ENCODE measurements around the gene FAM83G.

DNA sequence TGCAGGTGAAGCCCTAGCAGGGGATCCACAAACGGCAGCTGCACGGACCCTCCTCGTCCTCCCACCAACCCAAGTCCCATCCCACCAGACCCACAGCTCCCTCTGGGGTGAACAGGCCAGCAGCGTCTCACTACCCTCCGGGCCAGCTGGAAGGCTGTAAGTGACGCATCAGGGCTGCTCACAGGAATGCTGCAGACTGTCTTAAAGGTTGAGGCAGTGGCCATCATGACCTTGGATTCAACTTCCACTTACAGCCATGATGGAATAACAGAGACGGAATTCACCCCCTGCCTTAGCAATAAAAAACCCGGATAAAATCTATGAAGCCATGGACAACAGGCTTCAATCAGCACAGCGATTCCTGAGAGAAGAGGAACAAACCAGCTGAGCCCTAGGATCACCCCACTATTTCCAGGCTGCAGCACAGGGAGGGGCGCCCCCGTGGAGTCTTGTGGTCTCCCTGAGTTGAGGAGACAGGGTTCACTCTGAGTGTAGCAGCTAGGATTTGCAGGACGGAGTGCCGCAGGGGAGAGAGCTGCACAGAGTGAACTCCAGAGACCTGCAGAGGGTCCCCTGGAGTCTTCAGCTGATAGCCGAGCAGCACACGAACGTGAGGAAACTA, 10.5 kb downstream of the FAM83G start:
- TF ChIP-seq ZNF565 (CRISPR knock-in tag; conservative IDR thresholded peaks at IDR 0.05; ENCODE audit: low read depth) (no peak), GLIS3 (CRISPR knock-in tag; IDR thresholded peaks at IDR 0.05) (no peak), RARB (CRISPR knock-in tag; IDR thresholded peaks at IDR 0.05) (no peak), ZFP30 (CRISPR knock-in tag; IDR thresholded peaks at IDR 0.05) (no peak), PPARA (CRISPR knock-in tag; IDR thresholded peaks at IDR 0.05; ENCODE audit: borderline replicate concordance) (no peak), CSDC2 (CRISPR knock-in tag; IDR thresholded peaks at IDR 0.05) (no peak), SNAI2 (CRISPR knock-in tag; IDR thresholded peaks at IDR 0.05) (no peak), TCF4 (CRISPR knock-in tag; IDR thresholded peaks at IDR 0.05; ENCODE audit: borderline replicate concordance) (no peak)
- TF ChIP-seq, protein P1, sequence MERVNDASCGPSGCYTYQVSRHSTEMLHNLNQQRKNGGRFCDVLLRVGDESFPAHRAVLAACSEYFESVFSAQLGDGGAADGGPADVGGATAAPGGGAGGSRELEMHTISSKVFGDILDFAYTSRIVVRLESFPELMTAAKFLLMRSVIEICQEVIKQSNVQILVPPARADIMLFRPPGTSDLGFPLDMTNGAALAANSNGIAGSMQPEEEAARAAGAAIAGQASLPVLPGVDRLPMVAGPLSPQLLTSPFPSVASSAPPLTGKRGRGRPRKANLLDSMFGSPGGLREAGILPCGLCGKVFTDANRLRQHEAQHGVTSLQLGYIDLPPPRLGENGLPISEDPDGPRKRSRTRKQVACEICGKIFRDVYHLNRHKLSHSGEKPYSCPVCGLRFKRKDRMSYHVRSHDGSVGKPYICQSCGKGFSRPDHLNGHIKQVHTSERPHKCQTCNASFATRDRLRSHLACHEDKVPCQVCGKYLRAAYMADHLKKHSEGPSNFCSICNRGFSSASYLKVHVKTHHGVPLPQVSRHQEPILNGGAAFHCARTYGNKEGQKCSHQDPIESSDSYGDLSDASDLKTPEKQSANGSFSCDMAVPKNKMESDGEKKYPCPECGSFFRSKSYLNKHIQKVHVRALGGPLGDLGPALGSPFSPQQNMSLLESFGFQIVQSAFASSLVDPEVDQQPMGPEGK (CRISPR knock-in tag; IDR thresholded peaks at IDR 0.05; ENCODE audit: borderline replicate concordance): no peak

Measured in SK-N-SH treated with all-trans-retinoic acid at 6 μM for 48 hours (cell line).